ENCODE data around the gene BRD1. TPM values are rescaled to one million over a fixed set of nuclear protein-coding genes. Genes with fewer than 3 reads are reported as not detected.

BRD1 gene
- total RNA-seq, 1 donor from 2014 or later, result 32.4 TPM

GRCh38 chr22:49872347-49872746 is 44.7 kb upstream of the BRD1 start:
- peaks cover 96% of the 10 kb centered on the region for H3K79me2 ChIP-seq (ENCODE audit: insufficient read depth, low read length)
- no peaks in the 10 kb centered on the region for H3K36me3 ChIP-seq (ENCODE audit: insufficient read depth, low read length)
- Mint-ChIP-seq H3K36me3 (ENCODE audit: low read depth, unreplicated experiment) (peaks cover 37% of the 10 kb centered on the region), H3K4me1 (ENCODE audit: low read depth, unreplicated experiment) (no peaks in the 10 kb centered on the region), H3K9me3 (ENCODE audit: unreplicated experiment) (peaks cover 17% of the 10 kb centered on the region), H3K27me3 (ENCODE audit: low read depth, unreplicated experiment) (no peaks in the 10 kb centered on the region), H3K27ac (ENCODE audit: unreplicated experiment) (no peak overlapping the region), H3K4me3 (ENCODE audit: unreplicated experiment) (no peak overlapping the region)
- FAIRE-seq (no peak), DNase-seq (ENCODE audit: low read depth) (no peak)
- H4K20me1 ChIP-seq (ENCODE audit: insufficient read depth, low read length), result peaks cover 86% of the 10 kb centered on the region
- peaks cover 4% of the 10 kb centered on the region for H3K9me3 ChIP-seq (ENCODE audit: insufficient read depth, low read depth, low read length)
- TF ChIP-seq EZH2 (IDR thresholded peaks at IDR 0.05; ENCODE audit: insufficient read depth, low read length) (no peak), CTCF (IDR thresholded peaks at IDR 0.05; ENCODE audit: insufficient read depth, low read depth, low read length) (no peak)
- H2AFZ ChIP-seq (ENCODE audit: low read depth, low read length), result no peak overlapping the region
- H3K27me3 ChIP-seq (ENCODE audit: insufficient read depth, low read length), result no peaks in the 10 kb centered on the region
- H3K27ac ChIP-seq (ENCODE audit: low read depth, low read length), result no peak overlapping the region
- no peaks in the 10 kb centered on the region for H3K4me1 ChIP-seq (ENCODE audit: insufficient read depth, low read length)
- H3K4me2 ChIP-seq (ENCODE audit: low read length), result no peak overlapping the region
- no peak overlapping the region for H3K9ac ChIP-seq (ENCODE audit: low read length)
- no peak overlapping the region for H3K4me3 ChIP-seq (ENCODE audit: insufficient read depth, low read depth, low read length)

DNA sequence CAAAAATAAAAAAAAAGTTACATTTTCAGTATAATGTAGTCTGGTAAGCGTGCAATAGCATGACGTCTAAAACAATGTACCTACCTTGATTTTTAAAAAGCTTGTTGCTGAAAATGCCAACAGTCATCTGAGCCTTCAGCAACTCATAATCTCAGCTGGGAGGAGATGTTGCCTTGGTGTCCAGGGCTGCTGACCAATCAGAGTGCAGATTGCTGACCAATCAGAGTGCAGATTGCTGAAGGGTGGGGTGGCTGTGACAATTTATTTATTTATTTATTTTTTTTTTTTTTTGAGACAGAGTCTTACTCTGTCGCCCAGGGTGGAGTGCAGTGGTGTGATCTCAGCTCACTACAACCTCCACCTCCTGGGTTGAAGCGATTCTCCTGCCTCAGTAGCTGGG is 43.8 kb upstream of the BRD1 start:
- peaks cover 98% of the 10 kb centered on the region for H3K79me2 ChIP-seq (ENCODE audit: insufficient read depth, low read length)
- no peaks in the 10 kb centered on the region for H3K36me3 ChIP-seq (ENCODE audit: insufficient read depth, low read length)
- H3K27me3 ChIP-seq (ENCODE audit: insufficient read depth, low read length), result no peaks in the 10 kb centered on the region
- DNase-seq (ENCODE audit: low read depth) (no peak), FAIRE-seq (no peak)
- no peaks in the 10 kb centered on the region for H3K27me3 Mint-ChIP-seq (ENCODE audit: low read depth, unreplicated experiment)
- H3K27ac ChIP-seq (ENCODE audit: low read depth, low read length), result no peak overlapping the region
- no peak overlapping the region for H3K4me3 Mint-ChIP-seq (ENCODE audit: unreplicated experiment)
- H3K4me1 ChIP-seq (ENCODE audit: insufficient read depth, low read length), result no peaks in the 10 kb centered on the region
- no peak overlapping the region for H2AFZ ChIP-seq (ENCODE audit: low read depth, low read length)
- H3K4me1 Mint-ChIP-seq (ENCODE audit: low read depth, unreplicated experiment), result no peaks in the 10 kb centered on the region
- no peak overlapping the region for H3K4me3 ChIP-seq (ENCODE audit: insufficient read depth, low read depth, low read length)
- peaks cover 42% of the 10 kb centered on the region for H3K36me3 Mint-ChIP-seq (ENCODE audit: low read depth, unreplicated experiment)
- H3K9me3 ChIP-seq (ENCODE audit: insufficient read depth, low read depth, low read length), result peaks cover 4% of the 10 kb centered on the region
- H3K9ac ChIP-seq (ENCODE audit: low read length), result no peak overlapping the region
- peaks cover 24% of the 10 kb centered on the region for H3K9me3 Mint-ChIP-seq (ENCODE audit: unreplicated experiment)
- H3K27ac Mint-ChIP-seq (ENCODE audit: unreplicated experiment), result no peak overlapping the region
- H4K20me1 ChIP-seq (ENCODE audit: insufficient read depth, low read length), result peaks cover 89% of the 10 kb centered on the region
- no peak overlapping the region for H3K4me2 ChIP-seq (ENCODE audit: low read length)
- TF ChIP-seq EZH2 (IDR thresholded peaks at IDR 0.05; ENCODE audit: insufficient read depth, low read length) (no peak), CTCF (IDR thresholded peaks at IDR 0.05; ENCODE audit: insufficient read depth, low read depth, low read length) (no peak)

DNA sequence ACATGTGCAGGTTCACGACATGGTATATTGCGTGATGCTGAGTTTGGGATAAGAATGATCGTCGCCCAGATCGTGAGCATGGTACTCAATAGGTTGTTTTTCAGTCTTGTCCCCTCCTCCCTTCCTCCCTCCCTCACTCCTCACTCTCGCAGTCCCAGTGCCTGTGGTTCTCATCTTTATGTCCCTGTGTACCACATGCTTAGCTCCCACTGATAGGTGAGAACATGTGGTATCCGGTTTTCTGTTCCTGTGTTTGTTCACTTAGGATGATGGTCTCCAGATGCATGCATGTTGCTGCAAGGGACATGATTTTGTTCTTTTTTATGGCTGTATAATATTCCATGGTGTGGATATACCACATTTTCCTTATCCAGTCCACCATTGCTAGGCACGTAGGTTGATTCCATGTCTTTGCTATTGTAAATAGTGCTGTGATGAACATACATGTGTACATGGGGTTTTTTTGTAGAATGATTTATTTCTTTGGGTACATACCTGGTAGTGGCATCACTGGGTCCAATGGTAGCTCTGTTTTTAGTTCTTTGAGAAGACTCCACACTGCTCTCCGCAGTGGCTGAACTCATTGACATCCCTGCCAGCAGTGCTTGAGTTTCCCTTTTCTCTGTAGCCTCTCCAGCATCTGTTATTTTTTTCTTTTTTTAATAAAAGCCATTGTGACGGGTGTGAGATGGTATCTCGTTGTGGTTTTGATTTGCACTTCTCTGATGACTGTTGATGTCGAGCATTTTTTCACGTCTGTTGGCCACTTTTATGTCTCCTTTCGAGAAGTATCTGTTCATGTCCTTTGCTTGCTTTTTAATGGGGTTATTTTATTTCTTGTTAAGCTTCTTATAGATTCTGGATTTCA is 42.4 kb upstream of the BRD1 start:
- Mint-ChIP-seq H3K9me3 (ENCODE audit: unreplicated experiment) (peaks cover 28% of the 10 kb centered on the region), H3K4me3 (ENCODE audit: unreplicated experiment) (no peak overlapping the region), H3K27ac (ENCODE audit: unreplicated experiment) (no peak overlapping the region), H3K27me3 (ENCODE audit: low read depth, unreplicated experiment) (no peaks in the 10 kb centered on the region), H3K36me3 (ENCODE audit: low read depth, unreplicated experiment) (peaks cover 49% of the 10 kb centered on the region), H3K4me1 (ENCODE audit: low read depth, unreplicated experiment) (no peaks in the 10 kb centered on the region)
- no peak overlapping the region for H3K4me2 ChIP-seq (ENCODE audit: low read length)
- H3K27ac ChIP-seq (ENCODE audit: low read depth, low read length), result no peak overlapping the region
- no peaks in the 10 kb centered on the region for H3K27me3 ChIP-seq (ENCODE audit: insufficient read depth, low read length)
- H4K20me1 ChIP-seq (ENCODE audit: insufficient read depth, low read length), result peaks cover 91% of the 10 kb centered on the region
- no peaks in the 10 kb centered on the region for H3K36me3 ChIP-seq (ENCODE audit: insufficient read depth, low read length)
- peaks cover 4% of the 10 kb centered on the region for H3K9me3 ChIP-seq (ENCODE audit: insufficient read depth, low read depth, low read length)
- H3K4me1 ChIP-seq (ENCODE audit: insufficient read depth, low read length), result no peaks in the 10 kb centered on the region
- no peak for FAIRE-seq
- H3K9ac ChIP-seq (ENCODE audit: low read length), result no peak overlapping the region
- no peak overlapping the region for H3K4me3 ChIP-seq (ENCODE audit: insufficient read depth, low read depth, low read length)
- TF ChIP-seq CTCF (IDR thresholded peaks at IDR 0.05; ENCODE audit: insufficient read depth, low read depth, low read length) (no peak), EZH2 (IDR thresholded peaks at IDR 0.05; ENCODE audit: insufficient read depth, low read length) (no peak)
- DNase-seq (ENCODE audit: low read depth), result no peak
- H2AFZ ChIP-seq (ENCODE audit: low read depth, low read length), result no peak overlapping the region
- peaks cover 98% of the 10 kb centered on the region for H3K79me2 ChIP-seq (ENCODE audit: insufficient read depth, low read length)

All from astrocyte (in vitro differentiated cells and primary cell).